Measurements from ENCODE around the gene TNKS1BP1. TPM values are rescaled to one million over a fixed set of nuclear protein-coding genes. Genes with fewer than 3 reads are reported as not detected.

TNKS1BP1 gene
- total RNA-seq, 4 donors from 2014 or later, result 74.3 to 122 (median 119) TPM

GRCh38 chr11:57324154-57324885, 432 bp downstream of the TNKS1BP1 start:
- H3K27me3 ChIP-seq, result no peaks in the 10 kb centered on the region
- peak overlapping the region; percentile 92 to 98 (median 96) for H3K27ac ChIP-seq
- H3K4me3 ChIP-seq, result peak overlapping the region; percentile 81 to 97 (median 86)
- in situ Hi-C loops (cut with MboI; ENCODE audit: low pct_ligation_motif_present in 1 of 4, low pct_unique_long_range_greater_than_20kb in 1 of 4, low sequenced_read_pairs in 3 of 4) (no loop called here), intact Hi-C loops (cut with DNase I; ENCODE audit: low total_unique reads) (loop anchor here (10.0 kb wide), 1 partner anchor 340 kb away; the partner anchor contains the start of gene ZDHHC5)
- DNase-seq, result peak; percentile 49
- peaks cover 24 to 59% (median 51%) of the 10 kb centered on the region in 4 donors for H3K4me1 ChIP-seq
- H3K36me3 ChIP-seq, result peaks cover 0 to 8% (median 4%) of the 10 kb centered on the region in 4 donors
- TF ChIP-seq EP300 (IDR thresholded peaks at IDR 0.05; ENCODE audit: low read depth) (no peak), POLR2A (IDR thresholded peaks at IDR 0.05) (no peak), CTCF (IDR thresholded peaks at IDR 0.05) (no peak), POLR2AphosphoS5 (IDR thresholded peaks at IDR 0.05) (no peak)
- H3K9me3 ChIP-seq, result no peaks in the 10 kb centered on the region
- 5% methylated on average over 23 of the region's 64 CpGs; no CpG with 5 or more reads in 1 of the 2 donors for WGBS, 2 donors (ENCODE audit: low coverage in 1 of 2)

GRCh38 chr11:57323855-57324153, 948 bp downstream of the TNKS1BP1 start:
- DNase-seq, result no peak
- in situ Hi-C loops (cut with MboI; ENCODE audit: low pct_ligation_motif_present in 1 of 4, low pct_unique_long_range_greater_than_20kb in 1 of 4, low sequenced_read_pairs in 3 of 4) (no loop called here), intact Hi-C loops (cut with DNase I; ENCODE audit: low total_unique reads) (loop anchor here (10.0 kb wide), 1 partner anchor 341 kb away; the partner anchor contains the start of gene ZDHHC5)
- Histone ChIP-seq H3K4me3 (peak overlapping the region; percentile 81 to 97 (median 86)), H3K27ac (peak overlapping the region; percentile 92 to 98 (median 96)), H3K36me3 (peaks cover 0 to 8% (median 4%) of the 10 kb centered on the region in 4 donors), H3K4me1 (peaks cover 24 to 62% (median 51%) of the 10 kb centered on the region in 4 donors), H3K27me3 (no peaks in the 10 kb centered on the region), H3K9me3 (no peaks in the 10 kb centered on the region)
- TF ChIP-seq CTCF (IDR thresholded peaks at IDR 0.05), result no peak
- TF ChIP-seq EP300 (IDR thresholded peaks at IDR 0.05; ENCODE audit: low read depth), result no peak
- TF ChIP-seq POLR2A (IDR thresholded peaks at IDR 0.05), result no peak
- TF ChIP-seq POLR2AphosphoS5 (IDR thresholded peaks at IDR 0.05), result no peak
- WGBS, 2 donors (ENCODE audit: low coverage in 1 of 2), result 20 to 28% methylated on average over 1 to 9 of the region's 9 CpGs

GRCh38 chr11:57323167-57323854, 1.4 kb downstream of the TNKS1BP1 start:
- H3K27ac ChIP-seq, result peak overlapping the region; percentile 92 to 98 (median 96)
- WGBS, 2 donors (ENCODE audit: low coverage in 1 of 2), result 0 to 47% methylated on average over 1 to 3 of the region's 3 CpGs
- peak overlapping the region; percentile 81 to 97 (median 86) for H3K4me3 ChIP-seq
- H3K27me3 ChIP-seq, result no peaks in the 10 kb centered on the region
- intact Hi-C loops (cut with DNase I; ENCODE audit: low total_unique reads) (loop anchor here (10.0 kb wide), 1 partner anchor 341 kb away; the partner anchor contains the start of gene ZDHHC5), in situ Hi-C loops (cut with MboI; ENCODE audit: low pct_ligation_motif_present in 1 of 4, low pct_unique_long_range_greater_than_20kb in 1 of 4, low sequenced_read_pairs in 3 of 4) (no loop called here)
- H3K9me3 ChIP-seq, result no peaks in the 10 kb centered on the region
- H3K36me3 ChIP-seq, result peaks cover 0 to 8% (median 4%) of the 10 kb centered on the region in 4 donors
- H3K4me1 ChIP-seq, result peaks cover 24 to 66% (median 54%) of the 10 kb centered on the region in 4 donors
- no peak for TF ChIP-seq POLR2AphosphoS5 (IDR thresholded peaks at IDR 0.05)
- no peak for TF ChIP-seq POLR2A (IDR thresholded peaks at IDR 0.05)
- TF ChIP-seq CTCF (IDR thresholded peaks at IDR 0.05), result no peak
- TF ChIP-seq EP300 (IDR thresholded peaks at IDR 0.05; ENCODE audit: low read depth), result no peak
- DNase-seq, result no peak

Measured in transverse colon (tissue), 4 donors.